PC-3 (cell line): Measurements from ENCODE around the gene GPBAR1. TPM values are rescaled to one million over a fixed set of nuclear protein-coding genes. Genes with fewer than 3 reads are reported as not detected.
A peak's percentile ranks its signal among the peaks of the same experiment; 100 is the strongest.

Experiments used
- ATAC-seq: fragments of 200-7000 bp; cut with Tn5 transposase; 2 replicates; pipeline ENCODE4 v1.9.1; 2020; ENCODE audit warnings: mild to moderate bottlenecking, moderate library complexity
- BruUV-seq: library from RNA; stranded (reverse); fragments of 400-500 nt; replicated peaks from 2 replicates; lab custom pipeline; 2021; lab: Mats Ljungman, UMichigan
- CTCF ChIA-PET: fragments of 300-600 bp; sonication (Branson Sonifier 250); formaldehyde crosslinking; loops from one replicate; lab custom pipeline; 2022; ENCODE audit warnings: antibody characterized with exemption; lab: Charles Lee
- POLR2A ChIA-PET: fragments of 300-600 bp; sonication (Branson Sonifier 250); formaldehyde crosslinking; loops from one replicate; lab custom pipeline; 2022; ENCODE audit warnings: antibody characterized with exemption; ENCODE audit not compliant: unreplicated experiment; lab: Charles Lee
- DNase-seq: peaks from one replicate; pipeline ENCODE4 v3.0.0-alpha.2; 2015
- H2AFZ ChIP-seq: fragments of 300-600 bp; sonication (generic); 2 replicates; pipeline ENCODE4 v1.6.0; 2016; ENCODE audit warnings: antibody characterized with exemption, low read length
- H3F3A ChIP-seq: fragments of 300-600 bp; sonication (generic); one replicate; pipeline ENCODE4 v1.6.0; 2017; ENCODE audit warnings: antibody characterized with exemption, low read length, control low read depth, mild to moderate bottlenecking; ENCODE audit not compliant: unreplicated experiment
- H3K27ac ChIP-seq: fragments of 300-600 bp; sonication (generic); 2 replicates; pipeline ENCODE4 v1.5.1; 2016; ENCODE audit warnings: mild to moderate bottlenecking, low read length
- H3K27me3 ChIP-seq: fragments of 300-600 bp; sonication (generic); 2 replicates; pipeline ENCODE4 v1.6.1; 2016; ENCODE audit warnings: low read length, mixed read lengths
- H3K36me3 ChIP-seq: fragments of 300-600 bp; sonication (generic); 2 replicates; pipeline ENCODE4 v1.6.1; 2016; ENCODE audit warnings: low read depth, mixed run types, low read length, mixed read lengths
- H3K4me1 ChIP-seq: fragments of 300-600 bp; sonication (generic); 2 replicates; pipeline ENCODE4 v1.5.1; 2016; ENCODE audit warnings: low read length; ENCODE audit not compliant: insufficient read depth
- H3K4me2 ChIP-seq: fragments of 300-600 bp; sonication (generic); 2 replicates; pipeline ENCODE4 v1.6.0; 2016; ENCODE audit warnings: low read length
- H3K4me3 ChIP-seq: fragments of 300-600 bp; sonication (generic); 2 replicates; pipeline ENCODE4 v1.5.1; 2016; ENCODE audit warnings: mild to moderate bottlenecking, low read length, mixed read lengths
- H3K79me2 ChIP-seq: fragments of 300-600 bp; sonication (generic); 2 replicates; pipeline ENCODE4 v1.6.1; 2017; ENCODE audit warnings: low read length, mixed read lengths
- H3K9ac ChIP-seq: fragments of 300-600 bp; sonication (generic); 2 replicates; pipeline ENCODE4 v1.6.0; 2016; ENCODE audit warnings: mild to moderate bottlenecking, low read length
- H3K9me2 ChIP-seq: fragments of 300-600 bp; sonication (generic); replicated peaks from 2 replicates; pipeline ENCODE4 v1.6.1; 2016; ENCODE audit warnings: mixed run types, low read length, mixed read lengths
- H3K9me3 ChIP-seq: fragments of 300-600 bp; sonication (generic); 2 replicates; pipeline ENCODE4 v1.6.1; 2016; ENCODE audit warnings: low read length, mixed read lengths
- H4K20me1 ChIP-seq: fragments of 300-600 bp; sonication (generic); 2 replicates; pipeline ENCODE4 v1.6.1; 2016; ENCODE audit warnings: low read length, mixed read lengths
- CTCF ChIP-seq: fragments of 300-600 bp; sonication (generic); conservative IDR thresholded peaks from 2 replicates; pipeline ENCODE4 v1.5.1; 2017; ENCODE audit warnings: antibody characterized with exemption, low read depth, mild to moderate bottlenecking, low read length
- EZH2 ChIP-seq: fragments of 300-600 bp; sonication (generic); IDR thresholded peaks from one replicate; pipeline ENCODE4 v1.6.1; 2017; ENCODE audit warnings: antibody characterized with exemption, mild to moderate bottlenecking, low read length; ENCODE audit not compliant: unreplicated experiment
- EZH2phosphoT487 ChIP-seq: fragments of 300-600 bp; sonication (generic); IDR thresholded peaks from 2 replicates; pipeline ENCODE4 v1.6.1; 2018; ENCODE audit warnings: mild to moderate bottlenecking, antibody characterized with exemption, low read length, borderline replicate concordance
- intact Hi-C: fragments of 100-400 bp; cut with micrococcal nuclease; formaldehyde crosslinking; loops from 2 replicates; pipeline ENCODE4 v1.9.0; 2023
- total RNA-seq: library from RNA; depleted of rRNA; stranded (reverse); fragments of >200 nt; gene quantifications from 2 replicates; pipeline ENCODE4 v1.2.3, GENCODE V29; 2014

Gene GPBAR1
- total RNA-seq, 1 experiment from 2014 or later = 0.18 TPM

GRCh38 chr2:218294430-218295022, 33.7 kb downstream of the GPBAR1 start:
- no peaks in the 10 kb centered on the region for H3F3A ChIP-seq
- H3K9me2 ChIP-seq = no peaks in the 10 kb centered on the region
- no peaks in the 10 kb centered on the region for H3K27me3 ChIP-seq
- peaks cover 27% of the 10 kb centered on the region for H3K79me2 ChIP-seq
- no peaks in the 10 kb centered on the region for H3K36me3 ChIP-seq
- no TSS peak for BruUV-seq
- DNase-seq = no peak
- no peak for TF ChIP-seq EZH2phosphoT487
- TF ChIP-seq EZH2 = no peak
- no peak for TF ChIP-seq CTCF
- peak overlapping the region; percentile 39 for H3K4me2 ChIP-seq
- no peaks in the 10 kb centered on the region for H3K9me3 ChIP-seq
- no peak overlapping the region for H3K9ac ChIP-seq
- H4K20me1 ChIP-seq = no peaks in the 10 kb centered on the region
- intact Hi-C loops = no loop called here
- H3K27ac ChIP-seq = peak overlapping the region; percentile 32
- H3K4me3 ChIP-seq = no peak overlapping the region
- CTCF ChIA-PET = interaction anchor here (0.8 kb wide), 1 partner anchor 102 kb away, joined by 5 read pairs; no protein-coding TSS in a partner anchor
- peaks cover 36% of the 10 kb centered on the region for H3K4me1 ChIP-seq
- H2AFZ ChIP-seq = peak overlapping the region; percentile 37; the same call in 1 of the 2 replicates
- ATAC-seq = no peak
- POLR2A ChIA-PET = no interaction called here

- no peaks in the 10 kb centered on the region for H3F3A ChIP-seq
- CTCF ChIA-PET = interaction anchor here (0.5 to 0.8 kb wide), 2 partner anchors 101 kb away, joined by 3 to 5 read pairs; no protein-coding TSS in a partner anchor
- H3K27ac ChIP-seq = peak overlapping the region; percentile 32
- peak overlapping the region; percentile 39 for H3K4me2 ChIP-seq
- intact Hi-C loops = no loop called here
- POLR2A ChIA-PET = no interaction called here
- H3K4me1 ChIP-seq = peaks cover 33% of the 10 kb centered on the region
- H3K27me3 ChIP-seq = no peaks in the 10 kb centered on the region
- no peak overlapping the region for H3K9ac ChIP-seq
- no TSS peak for BruUV-seq
- no peak for TF ChIP-seq EZH2phosphoT487
- no peak for TF ChIP-seq CTCF
- no peak for TF ChIP-seq EZH2
- H2AFZ ChIP-seq = peak overlapping the region; percentile 37; the same call in 1 of the 2 replicates
- DNase-seq (peak; percentile 81), ATAC-seq (peak; percentile 19; the same call in 1 of the 2 replicates)
- no peaks in the 10 kb centered on the region for H3K36me3 ChIP-seq
- no peaks in the 10 kb centered on the region for H4K20me1 ChIP-seq
- H3K9me2 ChIP-seq = no peaks in the 10 kb centered on the region
- peaks cover 22% of the 10 kb centered on the region for H3K79me2 ChIP-seq
- H3K4me3 ChIP-seq = no peak overlapping the region
- no peaks in the 10 kb centered on the region for H3K9me3 ChIP-seq
Observed at GRCh38 chr2:218295029-218295428, 34.2 kb downstream of the GPBAR1 start.

- Histone ChIP-seq H3K36me3 (no peaks in the 10 kb centered on the region), H3K27ac (no peak overlapping the region), H4K20me1 (no peaks in the 10 kb centered on the region), H3K9me2 (no peaks in the 10 kb centered on the region), H3K9me3 (no peaks in the 10 kb centered on the region), H3K4me3 (no peak overlapping the region), H3K9ac (no peak overlapping the region), H3F3A (no peaks in the 10 kb centered on the region), H3K27me3 (no peaks in the 10 kb centered on the region), H3K4me2 (no peak overlapping the region), H3K4me1 (peaks cover 28% of the 10 kb centered on the region), H3K79me2 (peaks cover 10% of the 10 kb centered on the region), H2AFZ (no peak overlapping the region)
- TF ChIP-seq EZH2phosphoT487 = no peak
- no peak for TF ChIP-seq CTCF
- TF ChIP-seq EZH2 = no peak
- ChIA-PET POLR2A (no interaction called here), CTCF (no interaction called here)
- no peak for ATAC-seq
- DNase-seq = no peak
- intact Hi-C loops = no loop called here
- no TSS peak for BruUV-seq
Observed at GRCh38 chr2:218296200-218296599, 35.4 kb downstream of the GPBAR1 start.
